NOMO-1 treated with DMSO at 0.1 percent for 48 hours (cell line): ENCODE measurements around the gene ADAT3.
"Not testable (repeated sequence)": the region's sequence is repeated elsewhere in the genome, so short reads cannot be mapped to it uniquely, and the experiment has no call there.

Source experiments
- DNase-seq: peaks from one replicate; lab custom pipeline; 2025; ENCODE audit not compliant: unreplicated experiment; lab: John Stamatoyannopoulos, UW

Gene ADAT3

GRCh38 chr19:1882786-1883692 lies 22.2 kb upstream of the ADAT3 start:
- no peak for DNase-seq

DNA sequence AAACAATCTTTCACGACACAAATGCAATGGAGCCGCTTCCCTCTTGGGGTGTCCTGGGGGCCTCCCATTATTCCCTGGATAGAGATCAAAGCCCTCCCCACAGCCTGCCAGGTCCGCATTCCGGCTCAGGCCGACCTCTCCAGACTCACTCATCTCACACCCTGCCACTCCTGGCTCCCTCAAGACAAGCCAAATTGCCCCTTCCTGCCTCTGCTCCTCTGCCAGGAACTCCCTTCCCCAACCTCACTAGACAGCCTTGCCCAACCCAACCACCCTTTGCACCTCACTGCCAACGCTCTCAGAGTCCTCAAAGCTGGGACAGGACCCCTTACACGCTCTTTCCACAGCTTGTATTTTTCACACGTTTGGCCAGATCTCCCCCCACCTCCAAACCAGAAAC lies 21.4 kb upstream of the ADAT3 start:
- no peak for DNase-seq

- no peak for DNase-seq
Observed at GRCh38 chr19:1884291-1884718, 20.9 kb upstream of the ADAT3 start.

DNA sequence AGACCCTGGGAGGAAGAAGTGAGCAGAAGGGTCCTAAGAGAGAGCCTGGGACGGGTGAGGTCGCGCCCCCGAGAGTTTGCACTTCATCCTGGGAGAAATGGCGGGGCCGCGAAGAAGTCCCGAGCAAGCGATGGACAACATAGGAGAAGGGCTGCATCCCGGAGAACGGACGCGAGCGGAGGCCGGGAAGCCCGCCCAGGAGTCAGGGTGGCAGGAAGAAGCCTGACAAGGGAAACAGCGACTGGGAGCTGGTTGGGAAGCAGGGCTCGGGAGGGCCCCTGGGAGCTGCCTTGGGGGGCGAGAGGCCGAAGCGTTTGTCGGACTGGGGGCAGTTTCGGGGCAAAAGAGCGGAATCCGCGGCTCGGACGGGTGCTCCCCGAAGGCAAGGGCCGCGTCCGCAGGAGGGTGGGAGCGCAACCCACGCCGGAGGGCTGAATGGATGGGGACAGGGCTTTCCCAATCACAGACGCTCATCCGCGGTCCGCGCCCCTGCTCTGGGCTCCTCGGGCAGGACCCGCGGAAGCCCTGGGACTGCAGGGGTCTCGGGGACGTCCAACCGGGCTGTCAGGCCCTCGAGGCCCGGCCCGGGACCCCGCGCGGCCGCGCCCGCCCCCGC lies 20.4 kb upstream of the ADAT3 start:
- no peak for DNase-seq

- DNase-seq: peak; percentile 84
Observed at GRCh38 chr19:1885398-1886119, 19.6 kb upstream of the ADAT3 start, which contains the start of gene ABHD17A. Gene ABHD17A, minus strand, starts transcription at chr19:1885496. Its CDS starts 3,930 bp downstream, at chr19:1881566.

DNA sequence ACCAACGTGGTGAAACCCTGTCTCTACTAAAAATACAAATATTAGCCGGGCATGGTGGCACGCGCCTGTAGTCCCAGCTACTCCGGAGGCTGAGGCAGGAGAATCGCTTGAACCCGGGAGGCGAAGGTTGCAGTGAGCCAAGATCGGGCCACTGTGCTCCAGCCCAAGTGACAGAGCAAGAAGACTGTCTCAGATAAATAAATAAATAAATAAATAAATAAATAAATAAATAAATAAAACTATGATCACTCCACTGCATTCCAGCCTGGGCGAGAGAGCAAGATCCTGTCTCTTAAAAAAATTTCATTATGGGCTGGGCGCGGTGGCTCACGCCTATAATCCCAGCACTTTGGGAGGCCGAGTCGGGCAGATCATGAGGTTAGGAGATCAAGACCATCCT lies 18.8 kb upstream of the ADAT3 start:
- not testable (repeated sequence) for DNase-seq

- no peak for DNase-seq
Observed at GRCh38 chr19:1888385-1888784, 16.8 kb upstream of the ADAT3 start.

DNA sequence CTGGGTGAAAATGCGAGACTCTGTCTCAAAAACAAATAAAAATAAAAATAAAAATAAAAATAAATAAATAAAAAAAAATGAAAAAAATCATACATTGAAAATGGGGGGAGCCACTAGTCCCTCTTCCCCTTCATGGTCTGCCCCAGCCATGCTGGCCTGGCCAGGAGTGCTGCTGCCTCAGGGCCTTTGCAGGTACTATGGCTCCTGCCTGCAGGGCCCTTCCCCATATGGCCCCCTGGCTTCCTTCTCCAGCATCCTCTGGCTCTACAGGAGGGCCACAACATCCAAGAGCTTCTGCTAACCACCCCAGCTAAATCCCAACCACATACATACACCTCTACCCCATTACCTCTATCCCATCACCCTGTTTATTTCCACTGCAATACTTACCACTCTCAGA lies 15.3 kb upstream of the ADAT3 start:
- DNase-seq: no peak

DNA sequence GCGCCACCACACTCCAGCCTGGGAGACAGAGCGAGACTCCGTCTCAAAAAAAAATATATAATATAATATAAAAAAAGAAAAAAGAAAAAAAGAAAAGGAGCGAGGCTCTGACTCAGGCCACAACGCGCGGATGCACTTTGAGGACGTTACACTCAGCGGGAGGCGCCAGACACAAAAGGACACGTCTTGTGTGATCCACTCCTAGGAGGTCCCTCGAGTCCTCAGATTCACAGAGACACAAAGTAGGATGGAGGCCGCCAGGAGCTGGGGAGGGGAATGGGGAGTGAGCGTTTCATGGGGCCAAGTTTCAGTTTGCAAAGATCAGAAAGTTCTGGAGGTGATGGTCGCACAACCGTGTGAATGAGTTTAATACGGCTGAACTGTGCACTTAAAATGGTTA lies 11.4 kb upstream of the ADAT3 start:
- no peak for DNase-seq

- DNase-seq: no peak
Observed at GRCh38 chr19:1896508-1896907, 8.7 kb upstream of the ADAT3 start.

DNA sequence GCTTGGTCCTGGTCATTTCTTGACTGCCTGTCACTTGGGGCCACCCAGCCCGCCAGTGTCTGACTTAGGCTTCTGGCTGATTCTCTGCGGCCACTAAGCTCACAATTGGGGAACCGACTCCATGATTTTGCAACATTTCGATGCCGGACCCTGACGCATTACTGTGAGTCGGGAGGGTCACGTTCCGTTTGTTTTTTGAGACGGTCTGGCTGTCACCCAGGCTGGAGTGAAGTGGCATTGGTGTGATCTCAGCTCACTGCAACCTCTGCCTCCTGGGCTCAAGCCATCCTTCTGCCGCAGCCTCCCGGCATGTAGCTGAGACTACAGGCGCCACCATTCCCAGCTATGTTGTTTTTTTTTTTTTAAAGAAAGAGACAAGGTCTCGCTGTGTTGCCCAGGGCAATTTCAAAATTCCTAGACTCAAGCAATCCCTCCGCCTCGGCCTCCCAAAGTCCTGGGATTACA lies 3.2 kb upstream of the ADAT3 start:
- DNase-seq: peak; percentile 93

DNA sequence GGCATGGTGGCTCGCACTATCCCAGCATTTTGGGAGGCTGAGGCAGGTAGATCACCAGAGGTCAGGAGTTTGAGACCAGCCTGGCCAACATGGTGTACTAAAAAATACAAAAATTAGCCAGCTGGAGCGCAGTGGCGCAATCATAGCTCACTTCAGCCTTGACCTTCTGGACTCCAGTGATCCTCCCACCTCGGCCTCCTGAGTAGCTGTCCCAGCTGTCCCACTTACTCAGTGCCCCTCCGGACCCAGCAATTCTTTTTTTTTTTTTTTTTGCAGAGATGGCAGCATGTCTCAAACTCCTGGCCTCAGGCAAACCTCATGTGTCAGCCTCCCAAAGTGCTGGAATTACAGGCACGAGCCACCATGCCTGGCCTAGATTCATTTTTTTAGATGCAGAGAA lies 2.3 kb upstream of the ADAT3 start:
- no peak for DNase-seq

DNA sequence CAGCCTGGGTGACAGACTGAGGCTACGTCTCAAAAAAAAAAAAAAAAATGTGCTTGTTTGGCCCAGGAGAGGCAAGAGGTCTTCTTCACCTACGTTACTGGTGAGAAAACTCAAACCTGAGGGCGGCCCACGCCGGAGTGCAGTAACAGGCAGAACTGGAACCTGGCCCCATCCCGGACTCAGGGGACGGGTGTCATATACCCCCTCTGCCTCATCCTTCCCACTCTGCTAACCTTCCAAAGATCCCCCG lies 414 bp upstream of the ADAT3 start:
- no peak for DNase-seq

DNA sequence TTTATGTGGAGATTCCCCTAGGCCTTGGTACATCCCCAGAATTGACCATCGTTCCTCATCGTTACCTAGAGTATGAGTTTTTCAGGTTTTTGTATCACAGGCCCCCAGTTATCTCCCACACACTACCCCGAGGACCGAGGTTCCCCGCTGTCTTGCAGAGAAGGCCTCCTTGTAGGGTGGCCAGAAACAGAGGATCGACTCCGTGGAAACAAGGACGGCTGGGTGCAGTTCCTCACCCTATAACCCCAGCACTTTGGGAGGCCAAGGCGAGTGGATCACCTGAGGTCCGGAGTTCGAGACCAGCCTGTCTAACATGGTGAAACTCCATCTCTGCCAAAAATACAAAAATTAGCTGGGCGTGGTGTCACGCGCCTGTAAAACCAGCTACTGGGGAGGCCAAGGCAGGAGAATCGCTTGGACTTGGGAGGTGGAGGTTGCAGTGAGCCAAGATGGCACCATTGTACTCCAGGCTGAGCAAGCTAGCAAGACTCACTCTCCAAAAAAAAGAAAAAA lies 720 bp downstream of the ADAT3 start:
- no peak for DNase-seq

DNA sequence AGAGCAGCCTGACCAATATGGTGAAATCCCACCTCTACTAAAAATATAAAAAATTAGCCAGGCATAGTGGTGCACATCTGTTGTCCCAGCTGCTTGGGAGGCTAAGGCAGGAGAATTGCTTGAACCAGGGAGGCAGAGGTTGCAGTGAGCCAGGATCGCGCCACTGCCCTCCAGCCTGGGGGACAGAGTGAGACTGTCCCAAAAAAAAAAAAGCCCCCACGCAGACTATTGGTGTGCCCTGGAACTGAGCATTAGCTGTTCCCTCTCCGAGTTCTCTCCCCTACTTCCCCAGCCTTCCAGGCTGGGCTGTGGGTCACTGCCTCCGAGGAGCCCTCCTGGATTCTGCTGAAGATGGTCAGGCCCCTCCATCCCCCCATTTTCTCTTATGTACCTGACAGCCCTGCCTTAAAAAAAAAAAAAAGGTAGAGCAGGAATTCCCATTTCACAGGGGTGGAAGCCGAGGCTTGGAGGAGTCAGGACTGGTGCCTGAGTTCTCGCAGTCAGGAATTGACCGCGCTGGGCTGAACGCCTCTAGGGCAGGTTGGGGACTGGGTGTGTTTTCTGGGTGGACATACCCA lies 1.9 kb downstream of the ADAT3 start:
- no peak for DNase-seq

- no peak for DNase-seq
Observed at GRCh38 chr19:1907563-1908363, 2.6 kb downstream of the ADAT3 start.

GRCh38 chr19:1908364-1908678 lies 3.1 kb downstream of the ADAT3 start:
- DNase-seq: no peak

- DNase-seq: no peak
Observed at GRCh38 chr19:1909761-1910080, 4.5 kb downstream of the ADAT3 start.

GRCh38 chr19:1910177-1910576 lies 5.0 kb downstream of the ADAT3 start:
- DNase-seq: no peak

DNA sequence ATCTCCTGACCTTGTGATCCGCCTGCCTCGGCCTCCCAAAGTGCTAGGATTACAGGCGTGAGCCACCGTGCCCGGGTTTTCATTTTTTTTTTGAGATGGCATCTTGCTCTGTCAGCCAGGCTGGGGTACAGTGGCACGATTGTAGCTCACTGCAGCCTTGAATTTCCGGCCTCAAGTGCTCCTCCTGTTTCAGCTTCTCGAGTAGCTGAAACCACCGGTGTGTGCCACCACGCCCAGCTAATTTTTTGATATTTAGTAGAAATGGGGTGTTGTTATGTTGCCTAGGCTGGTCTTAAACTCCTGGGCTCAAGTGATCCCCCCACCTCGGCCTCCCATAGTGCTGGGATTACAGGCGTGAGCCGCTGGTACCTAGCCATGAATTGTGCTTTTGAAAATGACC lies 5.9 kb downstream of the ADAT3 start:
- no peak for DNase-seq

- DNase-seq: no peak
Observed at GRCh38 chr19:1911995-1912394, 6.8 kb downstream of the ADAT3 start.
